Stomach (tissue), 19 donors: ENCODE results near the gene SLC35B4. TPM values are rescaled to one million over a fixed set of nuclear protein-coding genes. Genes with fewer than 3 reads are reported as not detected.

ENCODE experiments used
- DNase-seq, 2 donors: peaks; one replicate each; pipeline versions ENCODE4 v3.0.0 to v3.0.0-alpha.2; 2013 to 2019
- H3K27ac ChIP-seq, 5 donors: fragments of 200-600 bp in 4 of 5; sonication (generic) in 4 of 5; one replicate each; pipeline ENCODE4 v1.5.1; 2013 to 2019; ENCODE audit warnings: mild to moderate bottlenecking in 1 of 5, moderate library complexity in 1 of 5
- H3K27me3 ChIP-seq, 3 donors: fragments of 200-600 bp; sonication (generic); one replicate each; pipeline ENCODE4 v1.5.1; 2017 to 2019; ENCODE audit warnings: mixed run types in 1 of 3
- H3K36me3 ChIP-seq, 4 donors: fragments of 200-600 bp; sonication (generic); 1 replicate in 3 of 4; 2 replicates in 1 of 4; pipeline ENCODE4 v1.5.1; 2016 to 2019
- H3K4me1 ChIP-seq, 4 donors: fragments of 200-600 bp; sonication (generic); one replicate each; pipeline ENCODE4 v1.5.1; 2016 to 2019
- H3K4me3 ChIP-seq, 4 donors: fragments of 200-600 bp; sonication (generic) in 3 of 4; one replicate each; pipeline ENCODE4 v1.5.1; 2016 to 2019; ENCODE audit warnings: mild to moderate bottlenecking in 1 of 4
- H3K9me3 ChIP-seq, 4 donors: fragments of 200-600 bp; sonication (generic); one replicate each; pipeline ENCODE4 v1.5.1; 2016 to 2019
- CTCF ChIP-seq, 7 experiments: fragments of 450-650 bp in 4 of 7; fragments of 200-600 bp in 3 of 7; sonication (generic) in 3 of 7; IDR thresholded peaks; one replicate each; pipeline ENCODE4 v1.5.1; 2016 to 2019; ENCODE audit warnings: antibody characterized with exemption in 7 of 7, control low read depth in 2 of 7, mild to moderate bottlenecking in 1 of 7
- EP300 ChIP-seq: sonication (generic); formaldehyde crosslinking; IDR thresholded peaks from one replicate; pipeline ENCODE4 v1.6.1; 2017; ENCODE audit warnings: antibody characterized with exemption
- POLR2A ChIP-seq, 4 donors: fragments of 450-650 bp; IDR thresholded peaks; one replicate each; pipeline ENCODE4 v1.6.1; 2016; ENCODE audit warnings: antibody characterized with exemption in 4 of 4, control low read depth in 2 of 4, mild to moderate bottlenecking in 1 of 4, moderate library complexity in 1 of 4
- POLR2AphosphoS5 ChIP-seq, 3 donors: sonication (generic); formaldehyde crosslinking; IDR thresholded peaks; one replicate each; pipeline ENCODE4 v1.6.1; 2016; ENCODE audit warnings: antibody characterized with exemption in 3 of 3
- WGBS, 5 donors: extraction: QIAGEN DNeasy Blood & Tissue Kit in 3 of 5; methylation state at CpG; one replicate each; pipeline versions ENCODE4 v1.1.5 to v1.1.7; 2013 to 2018; 5-methylcytosine and 5-hydroxymethylcytosine counted together
- intact Hi-C: fragments of 100-400 bp; cut with DNase I; formaldehyde crosslinking; loops from one replicate; pipeline ENCODE4 v1.15.1; 2023; ENCODE audit warnings: low total_unique reads
- long read RNA-seq, 10 donors: transcript quantifications; one replicate each; lab custom pipeline, GENCODE V29; 2026
- polyA plus RNA-seq, 3 donors: library from polyadenylated mRNA; stranded (reverse); fragments of 200-250 nt; gene quantifications; one replicate each; pipeline ENCODE4 v1.2.3, GENCODE V29; 2013
- total RNA-seq, 5 donors: library from RNA; depleted of rRNA; stranded (reverse); fragments of >200 nt; gene quantifications; one replicate each; pipeline versions ENCODE4 v1.1.0 to v1.2.3, GENCODE V29; 2014 to 2016
- donor health status: healthy with polysubstance abuse.
- donor health status: Bipolar disorder and iron deficiency.
- donor health status: healthy.

SLC35B4 gene
- total RNA-seq (10 to 100 TPM in 2 of 5 donors, 1 to 10 TPM in 3; 3.2 to 13.0 (median 8.3) TPM), polyA plus RNA-seq (1 to 10 TPM; 1.9 to 2.0 (median 2.0) TPM)
- long read RNA-seq, donor 1, full-length matches to known transcripts, result 1 of 1 reads
- long read RNA-seq, donor 1, partial matches to known transcripts, result 0 of 1 reads
- long read RNA-seq, donor 1, other reads (novel, unspliced or antisense), result 0 of 1 reads
- long read RNA-seq, donor 2, full-length matches to known transcripts, result 2 of 2 reads
- long read RNA-seq, donor 2, partial matches to known transcripts, result 0 of 2 reads
- long read RNA-seq, donor 2, other reads (novel, unspliced or antisense), result 0 of 2 reads
- long read RNA-seq, donor 3, full-length matches to known transcripts, result 3 of 3 reads
- long read RNA-seq, donor 3, partial matches to known transcripts, result 0 of 3 reads
- long read RNA-seq, donor 3, other reads (novel, unspliced or antisense), result 0 of 3 reads
- long read RNA-seq, donor 4, full-length matches to known transcripts, result 1 of 1 reads
- long read RNA-seq, donor 4, partial matches to known transcripts, result 0 of 1 reads
- long read RNA-seq, donor 4, other reads (novel, unspliced or antisense), result 0 of 1 reads
- long read RNA-seq, donor 5, full-length matches to known transcripts, result 4 of 4 reads
- long read RNA-seq, donor 5, partial matches to known transcripts, result 0 of 4 reads
- long read RNA-seq, donor 5, other reads (novel, unspliced or antisense), result 0 of 4 reads
- long read RNA-seq, donor 6, full-length matches to known transcripts, result 6 of 11 reads
- long read RNA-seq, donor 6, partial matches to known transcripts, result 5 of 11 reads
- long read RNA-seq, donor 6, other reads (novel, unspliced or antisense), result 0 of 11 reads
- long read RNA-seq, donor 7, full-length matches to known transcripts, result 2 of 2 reads
- long read RNA-seq, donor 7, partial matches to known transcripts, result 0 of 2 reads
- long read RNA-seq, donor 7, other reads (novel, unspliced or antisense), result 0 of 2 reads
- long read RNA-seq, donor 8, full-length matches to known transcripts, result 2 of 2 reads
- long read RNA-seq, donor 8, partial matches to known transcripts, result 0 of 2 reads
- long read RNA-seq, donor 8, other reads (novel, unspliced or antisense), result 0 of 2 reads
- long read RNA-seq, donor 9, full-length matches to known transcripts, result 4 of 4 reads
- long read RNA-seq, donor 9, partial matches to known transcripts, result 0 of 4 reads
- long read RNA-seq, donor 9, other reads (novel, unspliced or antisense), result 0 of 4 reads
- long read RNA-seq, donor 10, full-length matches to known transcripts, result 2 of 2 reads
- long read RNA-seq, donor 10, partial matches to known transcripts, result 0 of 2 reads
- long read RNA-seq, donor 10, other reads (novel, unspliced or antisense), result 0 of 2 reads

DNA sequence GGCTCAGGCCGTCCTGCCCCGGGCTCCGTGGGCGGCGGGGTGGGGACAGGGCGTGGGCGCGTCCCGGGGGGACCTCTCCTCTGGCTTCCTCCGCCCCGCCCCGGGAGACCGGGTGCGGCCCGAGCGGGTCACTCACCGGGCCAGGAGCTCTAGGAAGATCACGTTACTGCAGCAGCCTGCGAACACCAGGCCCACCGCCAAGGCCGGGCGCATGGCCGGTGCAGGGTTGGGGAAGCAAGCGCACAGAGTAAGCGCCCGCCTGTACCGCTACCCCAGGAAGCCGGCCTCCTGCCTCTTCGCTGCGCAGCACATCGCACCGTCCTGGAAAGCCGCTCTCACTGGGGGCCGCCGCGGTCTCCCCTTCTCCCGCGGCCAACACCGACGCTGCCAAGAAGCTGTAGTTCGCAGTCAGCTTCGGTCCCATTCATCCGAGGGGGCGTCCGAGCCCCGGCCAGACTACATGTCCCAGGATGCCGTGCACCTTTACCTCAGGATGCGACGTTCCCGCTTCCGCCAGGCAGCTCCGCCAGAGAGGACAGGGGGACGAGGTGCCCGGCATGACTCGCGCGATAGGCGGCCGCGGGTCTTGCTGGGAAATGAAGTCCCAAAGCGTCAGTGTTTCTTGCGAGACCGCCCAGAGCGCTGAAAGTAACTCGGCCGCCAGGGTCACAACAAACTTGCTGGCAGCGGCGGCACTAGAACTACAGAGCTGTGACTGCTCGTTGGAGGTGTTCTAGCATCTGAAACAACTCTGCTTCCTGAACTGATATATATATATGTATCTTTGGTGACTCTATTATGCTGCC lies at the start of gene SLC35B4:
Gene SLC35B4 (minus strand): TSS at position 392 of the 806 bp plus-strand sequence. CDS start 179 bp downstream, at position 213.
- no peaks in the 10 kb centered on the region for H3K9me3 ChIP-seq
- peak in 1 of 4 donors; percentile 27 for TF ChIP-seq POLR2A (IDR thresholded peaks at IDR 0.05)
- no peak for TF ChIP-seq EP300
- TF ChIP-seq CTCF (IDR thresholded peaks at IDR 0.05), result peak in 2 of 7 experiments; percentile 18 to 51
- peak; percentile 77 to 91 (median 84) for TF ChIP-seq POLR2AphosphoS5 (IDR thresholded peaks at IDR 0.05)
- 0 to 1% (median 0%) methylated on average over 40 to 69 of the region's 69 CpGs for WGBS, 5 donors
- peak within 1 kb of the TSS; percentile 79 to 91 (median 88) for H3K4me3 ChIP-seq
- H3K4me1 ChIP-seq, result peaks cover 0 to 18% (median 11%) of the 10 kb centered on the region in 4 donors
- peak within 1 kb of the TSS; percentile 70 to 89 (median 85) for H3K27ac ChIP-seq
- H3K27me3 ChIP-seq, result no peaks in the 10 kb centered on the region
- peak; percentile 97 to 99 for DNase-seq
- H3K36me3 ChIP-seq, result no peaks in the 10 kb centered on the region
- intact Hi-C loops, result no loop called here

GRCh38 chr7:134366481-134366880 lies 49.8 kb upstream of the SLC35B4 start:
- no peak for DNase-seq
- intact Hi-C loops, result no loop called here
- no peaks in the 10 kb centered on the region for H3K9me3 ChIP-seq
- no peak overlapping the region for H3K4me3 ChIP-seq
- H3K27ac ChIP-seq, result peak overlapping the region; percentile 58 to 84 (median 70)
- 86 to 100% (median 94%) methylated on average over 1 of the region's 1 CpG for WGBS, 5 donors
- H3K36me3 ChIP-seq, result no peaks in the 10 kb centered on the region
- peaks cover 11 to 46% (median 18%) of the 10 kb centered on the region in 4 donors for H3K4me1 ChIP-seq
- TF ChIP-seq POLR2AphosphoS5 (IDR thresholded peaks at IDR 0.05) (no peak), POLR2A (IDR thresholded peaks at IDR 0.05) (no peak), EP300 (no peak), CTCF (IDR thresholded peaks at IDR 0.05) (no peak)
- no peaks in the 10 kb centered on the region for H3K27me3 ChIP-seq

- intact Hi-C loops, result no loop called here
- peak overlapping the region; percentile 58 to 84 (median 70) for H3K27ac ChIP-seq
These were observed 48.8 kb upstream of the SLC35B4 start for GRCh38 chr7:134365341-134366054.

More at GRCh38 chr7:134365341-134366054, 48.8 kb upstream of the SLC35B4 start:
- Histone ChIP-seq H3K9me3 (no peaks in the 10 kb centered on the region), H3K27me3 (no peaks in the 10 kb centered on the region), H3K36me3 (no peaks in the 10 kb centered on the region), H3K4me1 (peaks cover 10 to 46% (median 18%) of the 10 kb centered on the region in 4 donors), H3K4me3 (no peak overlapping the region)
- 57 to 67% (median 61%) methylated on average over 6 of the region's 6 CpGs for WGBS, 5 donors
- DNase-seq, result no peak
- peak in 2 of 3 donors; percentile 13 to 47 for TF ChIP-seq POLR2AphosphoS5 (IDR thresholded peaks at IDR 0.05)
- TF ChIP-seq CTCF (IDR thresholded peaks at IDR 0.05), result no peak
- TF ChIP-seq POLR2A (IDR thresholded peaks at IDR 0.05), result no peak
- TF ChIP-seq EP300, result no peak
